H1 (cell line): ENCODE results near the gene C1orf174. TPM values are rescaled to one million over a fixed set of nuclear protein-coding genes. Genes with fewer than 3 reads are reported as not detected.

ENCODE experiments used
- CBX8 ChIP-seq: fragments of 300-800, 300-1000 bp; sonication (generic); IDR thresholded peaks from 2 replicates; pipeline ENCODE4 v1.7.1; 2016; ENCODE audit warnings: low read depth, low read length, borderline replicate concordance
- EP300 ChIP-seq, 2 experiments: IDR thresholded peaks; 1 replicate in 1 of 2; 2 replicates in 1 of 2; pipeline ENCODE4 v1.6.1; 2011 to 2012; ENCODE audit warnings: low read depth in 2 of 2, low read length in 2 of 2, mild to moderate bottlenecking in 2 of 2, borderline replicate concordance in 1 of 2, inconsistent platforms in 1 of 2, moderate library complexity in 1 of 2
- JUND ChIP-seq: IDR thresholded peaks from 2 replicates; pipeline ENCODE4 v1.6.1; 2011; ENCODE audit warnings: mild to moderate bottlenecking, improper control_type of control experiment, low read length
- POLR2A ChIP-seq, 2 experiments: IDR thresholded peaks; 1 replicate in 1 of 2; 2 replicates in 1 of 2; pipeline ENCODE4 v1.6.1; 2011; ENCODE audit warnings: low read depth in 2 of 2, low read length in 2 of 2, mild to moderate bottlenecking in 2 of 2; ENCODE audit errors: control extremely low read depth in 1 of 2
- SRF ChIP-seq: IDR thresholded peaks from 2 replicates; pipeline ENCODE4 v1.6.1; 2011; ENCODE audit warnings: mild to moderate bottlenecking, low read depth, low read length, moderate library complexity
- TAF7 ChIP-seq: optimal IDR thresholded peaks from 2 replicates; pipeline ENCODE3; 2011; ENCODE audit warnings: low read depth, mild to moderate bottlenecking, inconsistent platforms, low read length, moderate library complexity, borderline replicate concordance
- polyA plus RNA-seq, 7 experiments: library from polyadenylated mRNA; depleted of rRNA in 3 of 7; stranded (reverse) in 5 of 7; unstranded in 2 of 7; fragments of >200 nt in 5 of 7; fragments of 200-250 nt in 2 of 7; gene quantifications; 1 replicate in 5 of 7; 2 replicates in 1 of 7; 4 replicates in 1 of 7; pipeline versions ENCODE4 v1.2.1 to v1.2.3, GENCODE V29; 2011 to 2013; ENCODE audit warnings: missing spikeins in 2 of 7, mixed read lengths in 2 of 7
- total RNA-seq: library from RNA; stranded (reverse); fragmentation: NEBNext Ultra II Directional; extraction: Animal tissue kit (Norgen Biotek cat#: 25700); gene quantifications from 2 replicates; pipeline ENCODE4 v1.2.1, GENCODE V29; 2021

Gene C1orf174
- total and polyA plus RNA-seq, 2 of the 8 experiments (the other 6 are each of a cell fraction or from before 2014, with no cell fraction given) = 28.4 to 32.4 TPM

DNA sequence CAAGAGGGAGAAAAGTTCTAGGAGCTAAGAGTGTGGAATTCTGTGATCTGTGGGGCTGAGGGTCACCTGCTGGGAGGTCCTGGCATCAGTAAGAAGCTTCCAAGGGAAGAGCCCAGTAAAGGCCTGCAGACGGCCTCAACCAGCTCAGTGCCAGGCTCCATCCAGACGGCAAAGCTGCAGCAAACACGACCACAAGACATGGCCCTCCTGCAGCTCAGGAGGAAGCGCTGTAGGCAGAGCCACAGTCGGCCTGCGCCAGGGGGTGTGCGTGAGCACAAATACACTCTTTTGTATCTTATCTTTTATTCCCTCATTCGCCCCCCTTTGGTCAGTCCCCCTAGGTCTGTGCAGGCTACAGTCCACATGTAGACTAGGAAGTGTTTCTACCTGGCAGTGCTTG is 13.4 kb downstream of the C1orf174 start (continued):
- TF ChIP-seq EP300 (IDR thresholded peaks at IDR 0.05; ENCODE audit: borderline replicate concordance in 1 of 2, low read depth in 2 of 2, low read length in 2 of 2) = no peak
- TF ChIP-seq SRF = no peak
- no peak for TF ChIP-seq CBX8
- no peak for TF ChIP-seq TAF7
- TF ChIP-seq JUND = no peak
- TF ChIP-seq POLR2A (IDR thresholded peaks at IDR 0.05; ENCODE audit: control extremely low read depth in 1 of 2, low read depth in 2 of 2, low read length in 2 of 2) = no peak
